BLaER1 (cell line): Measurements from ENCODE around the gene CLEC19A.
"Not testable (repeated sequence)": the region's sequence is repeated elsewhere in the genome, so short reads cannot be mapped to it uniquely, and the experiment has no call there.

Source experiments
- H3K27ac ChIP-seq: shearing (Covaris generic); formaldehyde crosslinking; 2 replicates; pipeline ENCODE4 v1.8.1; 2022
- H3K27me3 ChIP-seq: shearing (Covaris generic); formaldehyde crosslinking; 2 replicates; pipeline ENCODE4 v1.8.1; 2022
- H3K36me3 ChIP-seq: shearing (Covaris generic); formaldehyde crosslinking; 2 replicates; pipeline ENCODE4 v1.8.1; 2022
- H3K4me1 ChIP-seq: shearing (Covaris generic); formaldehyde crosslinking; 2 replicates; pipeline ENCODE4 v1.8.1; 2022
- H3K4me2 ChIP-seq: shearing (Covaris generic); formaldehyde crosslinking; 2 replicates; pipeline ENCODE4 v1.8.1; 2022
- H3K4me3 ChIP-seq: shearing (Covaris generic); formaldehyde crosslinking; 2 replicates; pipeline ENCODE4 v1.8.1; 2022
- H3K9ac ChIP-seq: shearing (Covaris generic); formaldehyde crosslinking; 2 replicates; pipeline ENCODE4 v1.8.1; 2022
- H3K9me3 ChIP-seq: shearing (Covaris generic); formaldehyde crosslinking; 2 replicates; pipeline ENCODE4 v1.8.1; 2022
- H4K20me1 ChIP-seq: shearing (Covaris generic); formaldehyde crosslinking; 2 replicates; pipeline ENCODE4 v1.8.1; 2022
- Cebpa-rat ChIP-seq: shearing (Covaris generic); IDR thresholded peaks from 2 replicates; pipeline ENCODE4 v1.8.1; 2022

The CLEC19A gene

GRCh38 chr16:19315889-19316433 lies 30.4 kb downstream of the CLEC19A start:
- Histone ChIP-seq H4K20me1 (no peaks in the 10 kb centered on the region), H3K9ac (no peak overlapping the region), H3K27ac (no peak overlapping the region), H3K4me1 (no peaks in the 10 kb centered on the region), H3K4me3 (no peak overlapping the region), H3K9me3 (no peaks in the 10 kb centered on the region), H3K4me2 (no peak overlapping the region), H3K36me3 (no peaks in the 10 kb centered on the region), H3K27me3 (no peaks in the 10 kb centered on the region)
- TF ChIP-seq Cebpa-rat, result no peak

GRCh38 chr16:19316846-19317245 lies 31.3 kb downstream of the CLEC19A start:
- Histone ChIP-seq H4K20me1 (no peaks in the 10 kb centered on the region), H3K27ac (no peak overlapping the region), H3K9me3 (no peaks in the 10 kb centered on the region), H3K4me3 (no peak overlapping the region), H3K36me3 (no peaks in the 10 kb centered on the region), H3K4me2 (no peak overlapping the region), H3K9ac (no peak overlapping the region), H3K27me3 (no peaks in the 10 kb centered on the region), H3K4me1 (no peaks in the 10 kb centered on the region)
- TF ChIP-seq Cebpa-rat, result no peak

- H3K9me3 ChIP-seq, H4K20me1 ChIP-seq, H3K4me2 ChIP-seq, H3K4me1 ChIP-seq, H3K36me3 ChIP-seq, H3K9ac ChIP-seq, H3K27me3 ChIP-seq, H3K4me3 ChIP-seq, H3K27ac ChIP-seq: not testable (repeated sequence)
Measured at GRCh38 chr16:19321186-19321585, 35.7 kb downstream of the CLEC19A start.

GRCh38 chr16:19323596-19323995 lies 38.1 kb downstream of the CLEC19A start:
- Histone ChIP-seq H3K9me3 (no peaks in the 10 kb centered on the region), H3K4me1 (no peaks in the 10 kb centered on the region), H3K9ac (no peak overlapping the region), H3K4me3 (no peak overlapping the region), H3K27me3 (no peaks in the 10 kb centered on the region), H4K20me1 (no peaks in the 10 kb centered on the region), H3K27ac (no peak overlapping the region), H3K4me2 (no peak overlapping the region), H3K36me3 (no peaks in the 10 kb centered on the region)
- no peak for TF ChIP-seq Cebpa-rat

- no peak for TF ChIP-seq Cebpa-rat
- no peaks in the 10 kb centered on the region for H3K36me3 ChIP-seq
- no peak overlapping the region for H3K4me3 ChIP-seq
- H3K9ac ChIP-seq, result no peak overlapping the region
- no peaks in the 10 kb centered on the region for H4K20me1 ChIP-seq
- no peak overlapping the region for H3K27ac ChIP-seq
- no peaks in the 10 kb centered on the region for H3K27me3 ChIP-seq
- no peaks in the 10 kb centered on the region for H3K4me1 ChIP-seq
- no peaks in the 10 kb centered on the region for H3K9me3 ChIP-seq
- H3K4me2 ChIP-seq, result no peak overlapping the region
Measured at GRCh38 chr16:19328364-19328763, 42.8 kb downstream of the CLEC19A start.

- Histone ChIP-seq H3K36me3 (no peaks in the 10 kb centered on the region), H3K4me2 (no peak overlapping the region), H3K9ac (no peak overlapping the region), H3K4me3 (no peak overlapping the region), H3K27me3 (no peaks in the 10 kb centered on the region), H3K27ac (no peak overlapping the region), H3K4me1 (no peaks in the 10 kb centered on the region), H3K9me3 (no peaks in the 10 kb centered on the region), H4K20me1 (no peaks in the 10 kb centered on the region)
- no peak for TF ChIP-seq Cebpa-rat
Measured at GRCh38 chr16:19329932-19330331, 44.4 kb downstream of the CLEC19A start.

- H3K27ac ChIP-seq, result no peak overlapping the region
- H3K4me3 ChIP-seq, result no peak overlapping the region
- no peaks in the 10 kb centered on the region for H4K20me1 ChIP-seq
- no peak overlapping the region for H3K9ac ChIP-seq
- H3K4me2 ChIP-seq, result no peak overlapping the region
- no peaks in the 10 kb centered on the region for H3K4me1 ChIP-seq
- no peaks in the 10 kb centered on the region for H3K27me3 ChIP-seq
- H3K9me3 ChIP-seq, result no peaks in the 10 kb centered on the region
- no peaks in the 10 kb centered on the region for H3K36me3 ChIP-seq
- no peak for TF ChIP-seq Cebpa-rat
Measured at GRCh38 chr16:19330841-19331397, 45.4 kb downstream of the CLEC19A start.

GRCh38 chr16:19331794-19332193 lies 46.3 kb downstream of the CLEC19A start:
- H3K4me2 ChIP-seq, result no peak overlapping the region
- no peak overlapping the region for H3K27ac ChIP-seq
- H3K36me3 ChIP-seq, result no peaks in the 10 kb centered on the region
- no peak overlapping the region for H3K4me3 ChIP-seq
- no peaks in the 10 kb centered on the region for H3K9me3 ChIP-seq
- no peaks in the 10 kb centered on the region for H4K20me1 ChIP-seq
- H3K4me1 ChIP-seq, result no peaks in the 10 kb centered on the region
- H3K9ac ChIP-seq, result no peak overlapping the region
- TF ChIP-seq Cebpa-rat, result no peak
- no peaks in the 10 kb centered on the region for H3K27me3 ChIP-seq

GRCh38 chr16:19338335-19338734 lies 52.8 kb downstream of the CLEC19A start:
- TF ChIP-seq Cebpa-rat, result no peak
- Histone ChIP-seq H3K27ac (no peak overlapping the region), H3K36me3 (no peaks in the 10 kb centered on the region), H3K4me1 (no peaks in the 10 kb centered on the region), H3K9me3 (no peaks in the 10 kb centered on the region), H4K20me1 (no peaks in the 10 kb centered on the region), H3K4me3 (no peak overlapping the region), H3K4me2 (no peak overlapping the region), H3K9ac (no peak overlapping the region), H3K27me3 (no peaks in the 10 kb centered on the region)

- Histone ChIP-seq H3K4me3 (no peak overlapping the region), H3K27ac (no peak overlapping the region), H3K4me1 (peaks cover 7% of the 10 kb centered on the region), H3K9ac (no peak overlapping the region), H3K9me3 (no peaks in the 10 kb centered on the region), H3K27me3 (no peaks in the 10 kb centered on the region), H3K4me2 (no peak overlapping the region), H3K36me3 (no peaks in the 10 kb centered on the region), H4K20me1 (no peaks in the 10 kb centered on the region)
- no peak for TF ChIP-seq Cebpa-rat
Measured at GRCh38 chr16:19344224-19344801, 58.8 kb downstream of the CLEC19A start.

GRCh38 chr16:19344980-19345379 lies 59.4 kb downstream of the CLEC19A start:
- no peaks in the 10 kb centered on the region for H3K27me3 ChIP-seq
- H3K27ac ChIP-seq, result no peak overlapping the region
- no peak overlapping the region for H3K9ac ChIP-seq
- no peak overlapping the region for H3K4me3 ChIP-seq
- H3K4me2 ChIP-seq, result no peak overlapping the region
- TF ChIP-seq Cebpa-rat, result no peak
- no peaks in the 10 kb centered on the region for H3K9me3 ChIP-seq
- H3K36me3 ChIP-seq, result no peaks in the 10 kb centered on the region
- no peaks in the 10 kb centered on the region for H4K20me1 ChIP-seq
- H3K4me1 ChIP-seq, result peaks cover 7% of the 10 kb centered on the region
